ENCODE measurements around the gene RAB31. TPM values are rescaled to one million over a fixed set of nuclear protein-coding genes. Genes with fewer than 3 reads are reported as not detected.

The RAB31 gene
- total RNA-seq, 1 experiment from 2014 or later = 9.5 TPM

DNA sequence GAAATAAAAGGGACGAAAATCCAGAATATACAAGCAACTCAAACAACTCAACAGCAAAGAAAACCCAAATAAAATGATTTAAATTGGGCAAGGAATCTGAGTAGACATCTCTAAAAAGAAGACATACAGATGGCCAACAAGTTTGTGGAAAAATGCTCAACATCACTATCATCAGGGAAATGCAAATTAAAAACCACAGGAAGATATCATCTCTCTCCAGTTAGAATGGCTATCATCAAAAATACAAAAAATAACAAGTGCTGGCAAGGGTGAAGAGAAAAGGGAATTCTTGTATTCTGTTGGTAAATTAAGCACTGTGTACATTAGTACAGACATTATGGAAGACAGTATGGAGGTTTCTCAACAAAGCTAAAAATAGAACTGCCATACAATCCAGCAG is 80.0 kb downstream of the RAB31 start:
- Histone ChIP-seq H3K4me1 (no peaks in the 10 kb centered on the region), H3K36me3 (ENCODE audit: control insufficient read depth, insufficient read depth, low read length) (no peaks in the 10 kb centered on the region), H3K4me3 (ENCODE audit: low read depth, low read length) (no peak overlapping the region), H3K27me3 (replicated peaks; ENCODE audit: control insufficient read depth, insufficient read depth, low read length) (no peaks in the 10 kb centered on the region), H3K9me3 (no peaks in the 10 kb centered on the region)
- H3K4me3 Mint-ChIP-seq (ENCODE audit: unreplicated experiment) = no peak overlapping the region
- no peak for TF ChIP-seq CTCF (IDR thresholded peaks at IDR 0.05; ENCODE audit: insufficient read depth in 1 of 2, low read depth in 1 of 2, low read length in 1 of 2, severe bottlenecking in 1 of 2, unreplicated experiment in 1 of 2)
- H3K36me3 Mint-ChIP-seq (ENCODE audit: insufficient read depth, unreplicated experiment) = no peaks in the 10 kb centered on the region
- no TSS peak for BruUV-seq (replicated peaks)
- intact Hi-C loops (cut with micrococcal nuclease; ENCODE audit: unreplicated experiment) = no loop called here
- H3K4me1 Mint-ChIP-seq (ENCODE audit: low read depth, unreplicated experiment) = no peaks in the 10 kb centered on the region
- no peaks in the 10 kb centered on the region for H3K27me3 Mint-ChIP-seq (ENCODE audit: insufficient read depth, unreplicated experiment)
- CTCF ChIA-PET = no interaction called here
- POLR2A ChIA-PET = no interaction called here
- H3K27ac Mint-ChIP-seq (ENCODE audit: unreplicated experiment) = no peak overlapping the region
- H3K9me3 Mint-ChIP-seq (ENCODE audit: unreplicated experiment) = no peaks in the 10 kb centered on the region
- no peak for DNase-seq

GRCh38 chr18:9788860-9789259 is 80.8 kb downstream of the RAB31 start:
- no peak overlapping the region for H3K4me3 ChIP-seq (ENCODE audit: low read depth, low read length)
- no peak for TF ChIP-seq CTCF (IDR thresholded peaks at IDR 0.05; ENCODE audit: insufficient read depth in 1 of 2, low read depth in 1 of 2, low read length in 1 of 2, severe bottlenecking in 1 of 2, unreplicated experiment in 1 of 2)
- H3K27ac Mint-ChIP-seq (ENCODE audit: unreplicated experiment) = no peak overlapping the region
- no TSS peak for BruUV-seq (replicated peaks)
- H3K4me1 Mint-ChIP-seq (ENCODE audit: low read depth, unreplicated experiment) = no peaks in the 10 kb centered on the region
- H3K9me3 Mint-ChIP-seq (ENCODE audit: unreplicated experiment) = no peaks in the 10 kb centered on the region
- H3K4me1 ChIP-seq = no peaks in the 10 kb centered on the region
- no peak overlapping the region for H3K4me3 Mint-ChIP-seq (ENCODE audit: unreplicated experiment)
- ChIA-PET POLR2A (no interaction called here), CTCF (no interaction called here)
- no peak for DNase-seq
- no peaks in the 10 kb centered on the region for H3K36me3 Mint-ChIP-seq (ENCODE audit: insufficient read depth, unreplicated experiment)
- H3K27me3 ChIP-seq (replicated peaks; ENCODE audit: control insufficient read depth, insufficient read depth, low read length) = no peaks in the 10 kb centered on the region
- no peaks in the 10 kb centered on the region for H3K36me3 ChIP-seq (ENCODE audit: control insufficient read depth, insufficient read depth, low read length)
- H3K9me3 ChIP-seq = no peaks in the 10 kb centered on the region
- H3K27me3 Mint-ChIP-seq (ENCODE audit: insufficient read depth, unreplicated experiment) = no peaks in the 10 kb centered on the region
- intact Hi-C loops (cut with micrococcal nuclease; ENCODE audit: unreplicated experiment) = no loop called here

- BruUV-seq (replicated peaks) = no TSS peak
- POLR2A ChIA-PET = no interaction called here
- no peaks in the 10 kb centered on the region for H3K36me3 Mint-ChIP-seq (ENCODE audit: insufficient read depth, unreplicated experiment)
Measured at GRCh38 chr18:9790261-9790660, 82.2 kb downstream of the RAB31 start.

More at GRCh38 chr18:9790261-9790660, 82.2 kb downstream of the RAB31 start:
- Histone ChIP-seq H3K9me3 (no peaks in the 10 kb centered on the region), H3K27me3 (replicated peaks; ENCODE audit: control insufficient read depth, insufficient read depth, low read length) (no peaks in the 10 kb centered on the region), H3K4me3 (ENCODE audit: low read depth, low read length) (no peak overlapping the region), H3K4me1 (no peaks in the 10 kb centered on the region), H3K36me3 (ENCODE audit: control insufficient read depth, insufficient read depth, low read length) (no peaks in the 10 kb centered on the region)
- TF ChIP-seq CTCF (IDR thresholded peaks at IDR 0.05; ENCODE audit: insufficient read depth in 1 of 2, low read depth in 1 of 2, low read length in 1 of 2, severe bottlenecking in 1 of 2, unreplicated experiment in 1 of 2) = no peak
- no peaks in the 10 kb centered on the region for H3K9me3 Mint-ChIP-seq (ENCODE audit: unreplicated experiment)
- H3K27ac Mint-ChIP-seq (ENCODE audit: unreplicated experiment) = no peak overlapping the region
- DNase-seq = no peak
- CTCF ChIA-PET = no interaction called here
- intact Hi-C loops (cut with micrococcal nuclease; ENCODE audit: unreplicated experiment) = no loop called here
- no peaks in the 10 kb centered on the region for H3K27me3 Mint-ChIP-seq (ENCODE audit: insufficient read depth, unreplicated experiment)
- no peak overlapping the region for H3K4me3 Mint-ChIP-seq (ENCODE audit: unreplicated experiment)
- no peaks in the 10 kb centered on the region for H3K4me1 Mint-ChIP-seq (ENCODE audit: low read depth, unreplicated experiment)
